ENCODE measurements around the gene TFPI2. TPM values are rescaled to one million over a fixed set of nuclear protein-coding genes. Genes with fewer than 3 reads are reported as not detected.
A peak's percentile ranks its signal among the peaks of the same experiment; 100 is the strongest.

TFPI2 gene
- total RNA-seq, 1 experiment from 2014 or later: 4.4 TPM

DNA sequence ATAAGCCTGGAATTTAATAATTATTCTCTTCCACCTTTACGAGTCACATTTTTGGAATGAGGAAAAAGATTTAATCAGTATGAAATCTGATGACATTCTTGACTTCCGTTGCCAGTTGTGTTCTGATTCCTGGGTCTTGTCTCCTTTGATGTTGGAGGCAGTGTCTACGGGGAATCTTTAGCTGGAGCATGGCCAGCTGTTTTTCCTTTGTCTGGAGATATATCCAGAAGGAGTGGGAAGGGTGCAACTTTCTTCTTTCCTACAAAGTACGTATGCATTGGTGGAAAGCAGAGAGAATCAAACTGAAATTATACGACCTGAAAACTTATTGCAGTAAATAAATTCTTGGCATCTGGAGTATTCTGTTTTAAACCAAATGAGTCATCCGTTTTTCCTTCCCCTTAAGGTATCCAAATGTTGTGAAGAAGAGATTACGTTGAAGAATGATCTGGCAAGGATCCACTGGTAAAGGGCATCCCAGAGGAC lies 24.1 kb upstream of the TFPI2 start:
- H3T11ph ChIP-seq (ENCODE audit: low read length): no peak overlapping the region
- H4K8ac ChIP-seq (replicated peaks; ENCODE audit: insufficient read length, low read depth, low read length): no peak overlapping the region
- no peaks in the 10 kb centered on the region for H3K79me2 ChIP-seq (ENCODE audit: insufficient read depth, low read length)
- no CpG with 5 or more reads among the region's 7 CpGs for WGBS (ENCODE audit: extremely low coverage, insufficient read length, low lambda C conversion rate)
- no peaks in the 10 kb centered on the region; a peak in 1 of 4 replicates for H3K4me1 Mint-ChIP-seq
- H4K20me1 ChIP-seq (ENCODE audit: control insufficient read depth, insufficient read depth, insufficient read length): no peaks in the 10 kb centered on the region
- H3K27ac ChIP-seq (ENCODE audit: insufficient read length, low read depth, low read length): no peak overlapping the region
- H3K23ac ChIP-seq (ENCODE audit: insufficient read length, low read depth, low read length): no peak overlapping the region
- no peak overlapping the region for H3K14ac ChIP-seq (ENCODE audit: insufficient read depth, low read length)
- no peaks in the 10 kb centered on the region for H3K27me3 ChIP-seq (ENCODE audit: insufficient read depth, low read length)
- no peak overlapping the region for H3K4me2 ChIP-seq (ENCODE audit: insufficient read depth, insufficient read length, low read length)
- no peaks in the 10 kb centered on the region for H3K4me1 ChIP-seq (ENCODE audit: insufficient read depth, low read length)
- H3K9me3 Mint-ChIP-seq: no peaks in the 10 kb centered on the region
- H4K91ac ChIP-seq (ENCODE audit: insufficient read length, low read depth, low read length): no peak overlapping the region
- H4K5ac ChIP-seq (ENCODE audit: insufficient read length, low read depth, low read length): no peak overlapping the region
- TF ChIP-seq CTCF (conservative IDR thresholded peaks at IDR 0.05): no peak
- H3K23me2 ChIP-seq (ENCODE audit: insufficient read length, low read depth, low read length, poor library complexity, severe bottlenecking): no peaks in the 10 kb centered on the region
- no peak overlapping the region for H3K9ac ChIP-seq (ENCODE audit: extremely low read depth, insufficient read length, low read length)
- no peak for DNase-seq
- H3K9me3 ChIP-seq (ENCODE audit: control insufficient read depth, low read depth, low read length): no peaks in the 10 kb centered on the region
- no peak overlapping the region for H2AK5ac ChIP-seq (ENCODE audit: insufficient read length, low read length)
- H3K4ac ChIP-seq (ENCODE audit: low read depth, low read length): no peak overlapping the region
- H3K27ac Mint-ChIP-seq: peak overlapping the region in 1 of 3 experiments; percentile 75; a peak in 1 of 7 replicates
- no peak overlapping the region for H2BK20ac ChIP-seq (ENCODE audit: low read depth, low read length, poor library complexity, severe bottlenecking)
- H2BK12ac ChIP-seq (ENCODE audit: insufficient read length, low read depth, low read length): no peak overlapping the region
- H3K79me1 ChIP-seq (ENCODE audit: insufficient read depth, low read depth, low read length, poor library complexity, severe bottlenecking): no peaks in the 10 kb centered on the region
- H3K4me3 Mint-ChIP-seq: no peak overlapping the region
- no peak overlapping the region for H2BK15ac ChIP-seq (ENCODE audit: low read depth, low read length)
- H3K18ac ChIP-seq (ENCODE audit: insufficient read length, low read depth, low read length): no peak overlapping the region
- no peak overlapping the region for H3K56ac ChIP-seq (ENCODE audit: insufficient read length, low read depth, low read length)
- H2AFZ ChIP-seq (ENCODE audit: low read length): no peak overlapping the region
- no peak overlapping the region for H2BK5ac ChIP-seq (ENCODE audit: insufficient read length, low read length)
- no peaks in the 10 kb centered on the region for H3K36me3 Mint-ChIP-seq (ENCODE audit: insufficient read depth in 1 of 3, low read depth in 3 of 3)
- H3K27me3 Mint-ChIP-seq (ENCODE audit: low read depth): no peaks in the 10 kb centered on the region; the same call in 1 of the 2 replicates
- H2BK120ac ChIP-seq (ENCODE audit: low read depth, low read length, poor library complexity, severe bottlenecking): no peak overlapping the region
